ENCODE data around the gene ACP7.

GRCh38 chr19:39147480-39147879, 63.3 kb downstream of the ACP7 start:
- TF ChIP-seq POLR2AphosphoS5 (IDR thresholded peaks at IDR 0.05) (no peak), CTCF (IDR thresholded peaks at IDR 0.05) (no peak)

All from prostate gland (tissue), 2 donors.